Endodermal cell (in vitro differentiated cells): ENCODE data around the gene BARHL1. TPM values are rescaled to one million over a fixed set of nuclear protein-coding genes. Genes with fewer than 3 reads are reported as not detected.
A peak's percentile ranks its signal among the peaks of the same experiment; 100 is the strongest.

Source experiments
- DNase-seq: peaks from one replicate; pipeline ENCODE4 v3.0.0-alpha.2; 2017
- H3K27ac ChIP-seq: 2 replicates; pipeline ENCODE4 v1.5.1; 2013; ENCODE audit warnings: mild to moderate bottlenecking, low read depth, low read length, moderate library complexity
- H3K27me3 ChIP-seq: 2 replicates; pipeline ENCODE4 v1.6.1; 2013; ENCODE audit warnings: mild to moderate bottlenecking, low read length, moderate library complexity; ENCODE audit not compliant: insufficient read depth, control insufficient read depth, poor library complexity, severe bottlenecking
- H3K36me3 ChIP-seq: 2 replicates; pipeline ENCODE4 v1.7.0; 2013; ENCODE audit warnings: mild to moderate bottlenecking, low read length, moderate library complexity; ENCODE audit not compliant: control insufficient read depth, insufficient read depth
- H3K4me1 ChIP-seq: one replicate; pipeline ENCODE4 v1.7.0; 2013; ENCODE audit warnings: low read length; ENCODE audit not compliant: control insufficient read depth, insufficient read depth
- H3K4me3 ChIP-seq: 2 replicates; pipeline ENCODE4 v1.5.1; 2013; ENCODE audit warnings: mild to moderate bottlenecking, low read length, moderate library complexity
- H3K9ac ChIP-seq: 2 replicates; pipeline ENCODE4 v1.6.1; 2013; ENCODE audit warnings: mild to moderate bottlenecking, low read length, moderate library complexity; ENCODE audit not compliant: poor library complexity, severe bottlenecking; ENCODE audit errors: extremely low read depth
- H3K9me3 ChIP-seq: 2 replicates; pipeline ENCODE4 v1.6.1; 2013; ENCODE audit warnings: mild to moderate bottlenecking, low read length, moderate library complexity; ENCODE audit not compliant: control insufficient read depth
- H3K27ac Mint-ChIP-seq: 2 replicates; pipeline ENCODE4 v1.8.0; 2020; ENCODE audit warnings: mixed read lengths
- H3K27me3 Mint-ChIP-seq: 2 replicates; pipeline ENCODE4 v1.8.0; 2021; ENCODE audit warnings: mild to moderate bottlenecking, mixed read lengths; ENCODE audit not compliant: insufficient read depth
- H3K36me3 Mint-ChIP-seq: 2 replicates; pipeline ENCODE4 v1.8.0; 2020; ENCODE audit warnings: low read depth, mixed read lengths
- H3K4me1 Mint-ChIP-seq: 2 replicates; pipeline ENCODE4 v1.8.0; 2020; ENCODE audit warnings: mixed read lengths
- H3K4me3 Mint-ChIP-seq: 2 replicates; pipeline ENCODE4 v1.8.0; 2020; ENCODE audit warnings: mild to moderate bottlenecking, moderate library complexity, mixed read lengths
- H3K9me3 Mint-ChIP-seq: 2 replicates; pipeline ENCODE4 v1.8.0; 2020; ENCODE audit warnings: mild to moderate bottlenecking, mixed read lengths
- CTCF ChIP-seq: fragments of 200-600 bp; sonication (generic); conservative IDR thresholded peaks from 2 replicates; pipeline ENCODE4 v1.5.0; 2021; ENCODE audit warnings: antibody characterized with exemption, mild to moderate bottlenecking
- WGBS, 2 experiments: methylation state at CpG; one replicate each; pipeline versions ENCODE4 v1.1.5 to v1.1.7; 2013; ENCODE audit warnings: missing lambda C conversion rate in 2 of 2, mixed read lengths in 1 of 2; ENCODE audit not compliant: insufficient coverage in 1 of 2, insufficient read length in 1 of 2; 5-methylcytosine and 5-hydroxymethylcytosine counted together
- total RNA-seq, 2 donors: library from RNA; stranded (reverse); fragmentation: NEBNext Ultra II Directional in 1 of 2; extraction: Animal tissue kit (Norgen Biotek cat#: 25700) in 1 of 2; gene quantifications; 2 replicates in 1 of 2; 3 replicates in 1 of 2; pipeline ENCODE4 v1.2.1, GENCODE V29; 2021

Gene BARHL1
- total RNA-seq, 2 donors from 2014 or later: not detected

DNA sequence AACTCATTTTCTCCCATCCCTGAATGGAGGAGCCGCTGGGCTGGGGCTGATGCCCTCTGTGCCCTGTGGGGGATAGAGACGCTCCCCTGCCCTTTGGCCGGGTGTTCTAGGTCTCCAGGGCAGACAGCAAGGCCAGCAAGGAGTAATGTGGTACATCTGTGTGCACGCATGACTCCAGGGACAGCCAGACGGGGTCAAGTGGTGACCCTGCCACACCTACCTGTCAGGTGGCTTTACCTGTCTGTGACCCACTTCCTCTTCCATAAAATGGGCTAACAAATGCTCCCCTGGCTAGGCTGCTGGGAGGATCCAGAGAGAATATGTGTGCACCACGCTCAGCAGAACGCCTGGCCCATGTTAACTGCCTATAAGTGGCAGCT, 35.4 kb upstream of the BARHL1 start:
- H3K27ac Mint-ChIP-seq: no peak overlapping the region
- no peak overlapping the region for H3K9ac ChIP-seq
- no peaks in the 10 kb centered on the region for H3K9me3 ChIP-seq
- H3K36me3 ChIP-seq: no peaks in the 10 kb centered on the region
- H3K4me1 ChIP-seq: no peaks in the 10 kb centered on the region
- H3K4me3 Mint-ChIP-seq: no peak overlapping the region
- H3K27me3 Mint-ChIP-seq: peaks cover 7% of the 10 kb centered on the region
- no peaks in the 10 kb centered on the region for H3K36me3 Mint-ChIP-seq
- peak overlapping the region; percentile 86 for H3K27ac ChIP-seq
- H3K4me3 ChIP-seq: no peak overlapping the region
- no peak for TF ChIP-seq CTCF
- H3K9me3 Mint-ChIP-seq: no peaks in the 10 kb centered on the region
- no peaks in the 10 kb centered on the region for H3K27me3 ChIP-seq
- DNase-seq: no peak
- whole genome bisulfite sequencing, 2 experiments: 83 to 88% methylated on average over 6 to 7 of the region's 7 CpGs
- peaks cover 19% of the 10 kb centered on the region for H3K4me1 Mint-ChIP-seq

DNA sequence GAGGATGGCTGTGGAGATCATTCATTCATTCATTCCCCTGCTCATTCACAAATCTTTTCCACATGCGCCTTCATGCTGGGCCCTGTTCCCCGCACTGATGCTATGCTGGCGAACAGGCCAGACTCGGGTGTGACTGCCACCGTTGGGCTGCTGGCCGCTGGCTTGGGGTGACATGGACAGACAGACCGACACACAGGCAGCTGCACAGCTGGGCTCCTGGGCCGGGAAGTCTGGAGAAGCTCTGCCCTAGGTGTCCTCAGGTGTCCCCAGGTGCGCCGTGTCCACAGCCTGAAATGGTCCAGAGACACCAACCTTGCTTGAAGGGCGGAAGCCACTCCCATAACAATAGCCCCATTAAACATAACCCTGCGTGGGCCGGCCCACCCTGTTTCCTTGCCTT, 35.0 kb upstream of the BARHL1 start:
- H3K4me1 ChIP-seq: no peaks in the 10 kb centered on the region

GRCh38 chr9:132547976-132548730, 34.3 kb upstream of the BARHL1 start:
- no peaks in the 10 kb centered on the region for H3K4me1 ChIP-seq
- no peak overlapping the region for H3K27ac ChIP-seq
- H3K9me3 ChIP-seq: no peaks in the 10 kb centered on the region
- no peak overlapping the region for H3K9ac ChIP-seq
- no peaks in the 10 kb centered on the region for H3K27me3 ChIP-seq
- H3K4me1 Mint-ChIP-seq: peaks cover 19% of the 10 kb centered on the region
- 86 to 95% methylated on average over 5 to 19 of the region's 21 CpGs for WGBS, 2 experiments
- no peaks in the 10 kb centered on the region for H3K9me3 Mint-ChIP-seq
- no peak for DNase-seq
- peaks cover 12% of the 10 kb centered on the region for H3K27me3 Mint-ChIP-seq
- H3K27ac Mint-ChIP-seq: no peak overlapping the region
- no peaks in the 10 kb centered on the region for H3K36me3 Mint-ChIP-seq
- TF ChIP-seq CTCF: no peak
- no peaks in the 10 kb centered on the region for H3K36me3 ChIP-seq
- H3K4me3 ChIP-seq: no peak overlapping the region
- no peak overlapping the region for H3K4me3 Mint-ChIP-seq

More for the DNA sequence above, 35.0 kb upstream of the BARHL1 start:
- H3K27ac Mint-ChIP-seq: no peak overlapping the region
- H3K4me1 Mint-ChIP-seq: peaks cover 19% of the 10 kb centered on the region
- no peak for DNase-seq
- no peak overlapping the region for H3K27ac ChIP-seq
- H3K36me3 ChIP-seq: no peaks in the 10 kb centered on the region
- no peak overlapping the region for H3K4me3 ChIP-seq
- no peaks in the 10 kb centered on the region for H3K36me3 Mint-ChIP-seq
- H3K27me3 Mint-ChIP-seq: peaks cover 7% of the 10 kb centered on the region
- WGBS, 2 experiments: 90 to 94% methylated on average over 2 to 13 of the region's 13 CpGs
- no peaks in the 10 kb centered on the region for H3K9me3 Mint-ChIP-seq
- no peak overlapping the region for H3K4me3 Mint-ChIP-seq
- H3K9ac ChIP-seq: no peak overlapping the region
- no peaks in the 10 kb centered on the region for H3K9me3 ChIP-seq
- H3K27me3 ChIP-seq: no peaks in the 10 kb centered on the region
- TF ChIP-seq CTCF: no peak
